Mesenchymal stem cell (in vitro differentiated cells and primary cell): ENCODE data around the gene SETDB1.
A peak's percentile ranks its signal among the peaks of the same experiment; 100 is the strongest.

Experiments
- DNase-seq: peaks from one replicate; pipeline ENCODE4 v3.0.0-alpha.2; 2013
- H2AFZ ChIP-seq: one replicate; pipeline ENCODE4 v1.6.1; 2013; ENCODE audit warnings: low read depth, mild to moderate bottlenecking, control low read depth, inconsistent platforms, low read length, moderate library complexity
- H2AK5ac ChIP-seq: 2 replicates; pipeline ENCODE4 v1.6.1; 2013; ENCODE audit warnings: low read length, moderate library complexity, mild to moderate bottlenecking, inconsistent platforms; ENCODE audit not compliant: severe bottlenecking
- H2BK120ac ChIP-seq: one replicate; pipeline ENCODE4 v1.6.1; 2013; ENCODE audit warnings: low read depth, mild to moderate bottlenecking, inconsistent platforms, low read length, moderate library complexity
- H2BK12ac ChIP-seq, 2 experiments: one replicate each; pipeline ENCODE4 v1.6.1; 2013; ENCODE audit warnings: inconsistent platforms in 2 of 2, low read length in 2 of 2, mild to moderate bottlenecking in 2 of 2, moderate library complexity in 2 of 2, control low read depth in 1 of 2
- H2BK15ac ChIP-seq: one replicate; pipeline ENCODE4 v1.6.1; 2013; ENCODE audit warnings: mild to moderate bottlenecking, low read depth, inconsistent platforms; ENCODE audit not compliant: poor library complexity, severe bottlenecking
- H2BK5ac ChIP-seq: 2 replicates; pipeline ENCODE4 v1.6.1; 2013; ENCODE audit warnings: low read depth, mild to moderate bottlenecking, low read length, control low read depth, inconsistent platforms; ENCODE audit not compliant: poor library complexity, severe bottlenecking
- H3K14ac ChIP-seq, 2 experiments: one replicate each; pipeline ENCODE4 v1.6.1; 2013; ENCODE audit warnings: inconsistent platforms in 2 of 2, low read length in 2 of 2, control low read depth in 1 of 2, mild to moderate bottlenecking in 1 of 2, moderate library complexity in 1 of 2
- H3K18ac ChIP-seq, 2 experiments: one replicate each; pipeline ENCODE4 v1.6.1; 2013; ENCODE audit warnings: inconsistent platforms in 2 of 2, low read length in 2 of 2, control low read depth in 1 of 2, low read depth in 1 of 2, mild to moderate bottlenecking in 1 of 2
- H3K23ac ChIP-seq, 2 experiments: one replicate each; pipeline ENCODE4 v1.6.1; 2013; ENCODE audit warnings: inconsistent platforms in 2 of 2, low read length in 2 of 2, mild to moderate bottlenecking in 2 of 2, moderate library complexity in 2 of 2, control low read depth in 1 of 2
- H3K27ac ChIP-seq: 2 replicates; pipeline ENCODE4 v1.5.1; 2013; ENCODE audit warnings: mild to moderate bottlenecking, moderate library complexity, low read length, control low read depth, inconsistent platforms; ENCODE audit not compliant: poor library complexity, severe bottlenecking
- H3K27me3 ChIP-seq, 2 experiments: 2 replicates each; pipeline versions ENCODE4 v1.6.1 to v1.7.0; 2013; ENCODE audit warnings: low read length in 2 of 2, mild to moderate bottlenecking in 2 of 2, moderate library complexity in 2 of 2, control low read depth in 1 of 2, inconsistent platforms in 1 of 2; ENCODE audit not compliant: control insufficient read depth in 1 of 2, insufficient read depth in 1 of 2
- H3K36me3 ChIP-seq, 2 experiments: 2 replicates each; pipeline versions ENCODE4 v1.6.1 to v1.7.0; 2013; ENCODE audit warnings: low read length in 2 of 2, control low read depth in 1 of 2, inconsistent platforms in 1 of 2, low read depth in 1 of 2, mild to moderate bottlenecking in 1 of 2; ENCODE audit not compliant: insufficient read depth in 2 of 2, control insufficient read depth in 1 of 2
- H3K4ac ChIP-seq, 2 experiments: one replicate each; pipeline ENCODE4 v1.6.1; 2013; ENCODE audit warnings: inconsistent platforms in 2 of 2, low read length in 2 of 2, mild to moderate bottlenecking in 2 of 2, moderate library complexity in 2 of 2, control low read depth in 1 of 2, low read depth in 1 of 2
- H3K4me1 ChIP-seq: 2 replicates; pipeline ENCODE4 v1.6.1; 2013; ENCODE audit warnings: low read depth, low read length, control low read depth; ENCODE audit not compliant: control insufficient read depth, insufficient read depth
- H3K4me2 ChIP-seq: 2 replicates; pipeline ENCODE4 v1.6.1; 2013; ENCODE audit warnings: low read length, mild to moderate bottlenecking, inconsistent platforms; ENCODE audit not compliant: poor library complexity, severe bottlenecking
- H3K4me3 ChIP-seq, 2 experiments: 2 replicates each; pipeline versions ENCODE4 v1.5.1 to v1.7.0; 2013; ENCODE audit warnings: low read length in 2 of 2, mild to moderate bottlenecking in 2 of 2, control low read depth in 1 of 2, low read depth in 1 of 2; ENCODE audit not compliant: insufficient read depth in 1 of 2
- H3K79me1 ChIP-seq: replicated peaks from 2 replicates; pipeline ENCODE4 v1.6.1; 2013; ENCODE audit warnings: mild to moderate bottlenecking, control low read depth, low read length, inconsistent platforms; ENCODE audit not compliant: poor library complexity, severe bottlenecking
- H3K9ac ChIP-seq: 2 replicates; pipeline ENCODE4 v1.7.0; 2013; ENCODE audit warnings: mild to moderate bottlenecking, low read length, moderate library complexity
- H3K9me3 ChIP-seq: 2 replicates; pipeline ENCODE4 v1.7.0; 2013; ENCODE audit warnings: mild to moderate bottlenecking, low read length; ENCODE audit not compliant: control insufficient read depth
- H4K8ac ChIP-seq: one replicate; pipeline ENCODE4 v1.6.1; 2013; ENCODE audit warnings: inconsistent platforms, mild to moderate bottlenecking, low read length, moderate library complexity
- H4K91ac ChIP-seq: one replicate; pipeline ENCODE4 v1.6.1; 2013; ENCODE audit warnings: mild to moderate bottlenecking, low read length, inconsistent platforms
- WGBS: methylation state at CpG from one replicate; pipeline ENCODE4 v1.1.7; 2013; ENCODE audit warnings: mixed read lengths; 5-methylcytosine and 5-hydroxymethylcytosine counted together

Gene SETDB1

DNA sequence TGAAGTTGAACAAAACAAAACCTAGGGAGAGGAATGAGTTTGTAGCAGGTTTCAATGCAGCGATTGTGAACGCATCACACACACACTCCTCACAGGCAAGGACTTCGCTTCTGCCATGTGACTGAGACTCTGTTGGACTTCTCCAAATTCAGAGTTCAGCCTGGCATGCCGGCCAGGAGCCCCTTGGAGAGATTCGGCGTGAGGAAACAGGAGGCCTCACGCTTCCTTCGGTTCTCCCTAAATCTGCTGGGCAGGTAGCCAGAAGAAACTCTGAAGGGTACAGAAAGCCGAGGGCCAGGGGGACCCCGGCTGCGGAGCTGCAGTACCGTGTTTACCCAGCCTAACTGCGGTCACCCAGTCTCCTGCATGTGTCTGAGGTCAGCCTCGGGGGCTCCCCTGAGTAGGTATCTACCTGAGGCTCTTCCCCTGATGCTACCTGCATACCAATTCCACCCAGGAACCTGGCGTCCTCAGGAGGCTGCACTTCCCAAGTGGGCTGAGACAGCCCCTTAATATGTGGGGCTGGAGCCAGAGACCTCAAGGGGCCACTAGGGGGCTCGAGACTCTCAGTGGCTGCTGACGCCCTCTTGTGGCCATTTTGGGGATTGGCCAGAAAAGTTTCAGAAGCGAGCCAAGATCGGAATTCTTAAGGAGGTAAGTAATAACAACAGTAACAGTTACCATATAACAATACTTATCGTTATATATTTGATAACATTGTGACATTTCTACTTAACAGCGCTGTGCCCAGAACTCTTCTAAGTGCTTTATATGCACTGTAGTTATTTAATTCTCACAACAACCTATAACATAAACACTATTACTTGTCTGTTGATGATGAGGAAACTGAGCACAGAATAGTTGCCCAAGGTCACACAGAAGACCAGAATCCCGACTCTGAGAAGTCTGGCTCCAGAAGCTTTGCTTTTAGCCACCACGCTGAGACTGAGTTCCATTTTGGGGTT, 53.2 kb downstream of the SETDB1 start:
- no peaks in the 10 kb centered on the region for H3K36me3 ChIP-seq
- no peak overlapping the region for H3K27ac ChIP-seq
- peak overlapping the region; percentile 8 for H2AFZ ChIP-seq
- H3K9ac ChIP-seq = peak overlapping the region; percentile 68
- no peak overlapping the region for H3K14ac ChIP-seq
- no peak overlapping the region for H3K4me3 ChIP-seq
- no peak overlapping the region for H3K4ac ChIP-seq
- peak overlapping the region; percentile 51 for H4K8ac ChIP-seq
- H3K4me1 ChIP-seq = peaks cover 28% of the 10 kb centered on the region
- H2BK5ac ChIP-seq = no peak overlapping the region
- no peak overlapping the region for H4K91ac ChIP-seq
- no peaks in the 10 kb centered on the region for H3K9me3 ChIP-seq
- H2BK15ac ChIP-seq = peak overlapping the region; percentile 54
- no peak overlapping the region for H3K23ac ChIP-seq
- DNase-seq = peak; percentile 91
- H3K27me3 ChIP-seq = no peaks in the 10 kb centered on the region
- 56% methylated on average over 18 of the region's 23 CpGs for WGBS
- peak overlapping the region in 1 of 2 experiments; percentile 37 for H3K18ac ChIP-seq
- no peaks in the 10 kb centered on the region for H3K79me1 ChIP-seq
- no peak overlapping the region for H2BK120ac ChIP-seq
- H3K4me2 ChIP-seq = no peak overlapping the region
- H2BK12ac ChIP-seq = peak overlapping the region in 1 of 2 experiments; percentile 56
- peak overlapping the region; percentile 92 for H2AK5ac ChIP-seq

DNA sequence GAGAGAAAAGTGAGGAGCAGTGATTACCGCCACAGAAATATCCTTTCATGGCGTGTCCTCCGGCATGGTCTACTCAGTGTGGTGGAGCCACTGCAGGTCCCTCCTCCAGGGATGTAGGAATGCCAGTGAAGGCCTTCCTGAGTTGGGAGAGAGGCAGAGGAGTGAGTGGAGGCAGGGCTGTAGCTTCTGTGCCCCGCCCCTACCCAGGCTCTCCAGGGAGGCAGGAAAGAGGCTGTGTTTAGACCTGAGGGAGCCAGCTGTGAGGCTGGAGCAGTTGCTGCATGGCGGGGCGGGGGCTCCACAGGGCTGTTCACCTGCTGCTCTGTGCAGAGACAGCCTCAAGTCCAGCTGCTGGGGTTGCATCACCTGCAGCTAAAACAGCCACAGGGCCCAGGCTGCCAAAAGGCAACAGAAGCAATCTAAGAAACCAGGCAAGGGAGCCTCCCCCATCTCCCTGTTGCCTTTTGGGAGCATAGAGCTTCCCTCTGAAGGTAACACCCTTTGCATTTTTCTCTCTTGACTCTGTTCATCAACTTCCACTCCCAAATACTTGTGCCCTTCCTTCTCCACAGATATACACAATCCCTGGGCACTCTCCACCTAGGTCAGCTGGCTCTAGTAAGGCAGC, 55.1 kb downstream of the SETDB1 start:
- 47% methylated on average over 6 of the region's 6 CpGs for WGBS
- Histone ChIP-seq H3K79me1 (no peaks in the 10 kb centered on the region), H3K27ac (no peak overlapping the region), H3K27me3 (peaks cover 0 to under 1% of the 10 kb centered on the region in 2 experiments), H3K18ac (no peak overlapping the region), H3K14ac (no peak overlapping the region), H3K9me3 (no peaks in the 10 kb centered on the region), H2BK120ac (no peak overlapping the region), H3K4me2 (no peak overlapping the region), H2AK5ac (no peak overlapping the region), H2AFZ (peak overlapping the region; percentile 34), H3K36me3 (no peaks in the 10 kb centered on the region), H2BK5ac (no peak overlapping the region), H3K4ac (no peak overlapping the region), H3K9ac (no peak overlapping the region), H3K23ac (no peak overlapping the region), H2BK15ac (no peak overlapping the region), H3K4me3 (no peak overlapping the region), H2BK12ac (no peak overlapping the region), H3K4me1 (peaks cover 29% of the 10 kb centered on the region), H4K8ac (peak overlapping the region; percentile 56), H4K91ac (no peak overlapping the region)
- DNase-seq = no peak

DNA sequence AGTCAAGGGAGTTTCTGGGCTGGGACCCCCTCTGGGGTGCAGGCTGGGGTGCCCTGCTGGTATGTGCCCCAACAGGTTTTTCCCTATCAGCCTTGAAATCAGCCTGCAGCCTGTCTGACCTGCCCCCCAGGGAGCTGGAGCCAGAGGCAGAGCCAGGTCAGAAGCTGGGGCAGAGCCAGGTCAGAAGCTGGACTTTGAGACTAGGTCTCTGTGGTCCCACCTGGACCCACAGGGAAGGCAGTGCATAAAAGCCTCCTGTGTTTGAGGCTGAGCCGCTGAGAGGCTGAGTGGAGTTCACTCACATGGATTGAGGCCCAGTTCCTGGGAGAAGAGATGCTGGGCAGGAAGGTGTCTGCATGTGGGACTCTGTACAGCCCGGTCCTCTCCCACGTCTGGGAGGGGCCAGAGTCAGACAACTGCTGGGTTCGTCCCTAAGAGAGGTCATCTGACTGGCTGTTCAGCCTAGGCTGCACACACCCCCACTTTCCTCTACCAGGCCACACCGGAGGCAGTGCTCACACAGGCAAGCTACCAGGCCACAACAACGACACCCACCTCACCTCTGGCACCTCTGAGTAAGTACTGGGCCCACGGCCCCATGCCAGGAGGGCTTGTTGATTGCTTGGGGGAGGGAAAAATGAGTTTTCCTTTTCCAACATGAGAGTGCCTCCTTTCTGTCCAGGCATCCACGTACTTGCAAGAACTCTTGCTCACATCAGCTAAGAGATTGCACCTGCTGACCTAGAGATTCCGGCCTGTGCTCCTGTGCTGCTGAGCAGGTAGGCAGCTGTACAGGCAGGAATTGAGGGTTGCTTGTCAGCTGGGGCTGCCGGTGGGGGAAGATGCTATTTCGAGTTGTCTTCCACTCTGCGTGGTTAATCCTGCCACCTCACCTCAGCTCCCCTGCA, 55.9 kb downstream of the SETDB1 start, which contains the start of gene ANXA9:
ANXA9 (plus strand) TSS at position 488 of the 908 bp plus-strand sequence. CDS start 814 bp downstream, outside the sequence.
- Histone ChIP-seq H2BK12ac (peak within 1 kb of the TSS in 1 of 2 experiments; percentile 29), H3K27ac (no peak within 1 kb of the TSS), H2BK120ac (no peak within 1 kb of the TSS), H3K27me3 (peaks cover 0 to 3% of the 10 kb centered on the region in 2 experiments), H3K9ac (no peak within 1 kb of the TSS), H2AK5ac (no peak within 1 kb of the TSS), H3K79me1 (no peaks in the 10 kb centered on the region), H4K8ac (peak within 1 kb of the TSS; percentile 56), H3K4ac (peak within 1 kb of the TSS in 1 of 2 experiments; percentile 27), H3K4me2 (no peak within 1 kb of the TSS), H2BK5ac (no peak within 1 kb of the TSS), H3K9me3 (no peaks in the 10 kb centered on the region), H3K36me3 (no peaks in the 10 kb centered on the region), H4K91ac (peak within 1 kb of the TSS; percentile 34), H3K23ac (no peak within 1 kb of the TSS), H3K4me3 (no peak within 1 kb of the TSS), H3K18ac (no peak within 1 kb of the TSS), H3K14ac (no peak within 1 kb of the TSS), H2BK15ac (no peak within 1 kb of the TSS), H2AFZ (peak within 1 kb of the TSS; percentile 34), H3K4me1 (peaks cover 27% of the 10 kb centered on the region)
- peak; percentile 30 for DNase-seq
- 75% methylated on average over 9 of the region's 12 CpGs for WGBS
